OCI-LY7 (cell line): ENCODE data around the gene NPEPPS. TPM values are rescaled to one million over a fixed set of nuclear protein-coding genes. Genes with fewer than 3 reads are reported as not detected.

Experiments
- BruUV-seq: library from RNA; stranded (reverse); fragments of 400-500 nt; replicated peaks from 2 replicates; lab custom pipeline; 2021; lab: Mats Ljungman, UMichigan
- CTCF ChIA-PET: fragments of 300-600 bp; sonication (Branson Sonifier 250); formaldehyde crosslinking; loops from one replicate; lab custom pipeline; 2022; ENCODE audit warnings: antibody characterized with exemption; ENCODE audit not compliant: unreplicated experiment; lab: Charles Lee
- POLR2A ChIA-PET: fragments of 300-600 bp; sonication (Branson Sonifier 250); formaldehyde crosslinking; loops from one replicate; lab custom pipeline; 2022; ENCODE audit warnings: antibody characterized with exemption; lab: Charles Lee
- DNase-seq: peaks from one replicate; pipeline ENCODE4 v3.0.0-alpha.2; 2015; ENCODE audit warnings: low spot score
- H2AFZ ChIP-seq: fragments of 200-600 bp; sonication (generic), shearing (Covaris generic); 2 replicates; pipeline ENCODE4 v1.6.1; 2014; ENCODE audit warnings: mild to moderate bottlenecking, antibody characterized with exemption, low read length, moderate library complexity
- H3K27ac ChIP-seq: fragments of 200-600 bp; sonication (generic); 2 replicates; pipeline ENCODE4 v1.5.1; 2014; ENCODE audit warnings: mixed run types, low read depth, mild to moderate bottlenecking, moderate library complexity, low read length, inconsistent platforms; ENCODE audit not compliant: poor library complexity, severe bottlenecking
- H3K36me3 ChIP-seq: fragments of 200-600 bp; sonication (generic); 2 replicates; pipeline ENCODE4 v1.6.1; 2014; ENCODE audit warnings: mild to moderate bottlenecking, antibody characterized with exemption, low read length, moderate library complexity, mixed read lengths; ENCODE audit not compliant: insufficient read depth
- H3K4me1 ChIP-seq: fragments of 200-600 bp; sonication (generic); 2 replicates; pipeline ENCODE4 v1.5.1; 2014; ENCODE audit warnings: mild to moderate bottlenecking, low read length; ENCODE audit not compliant: insufficient read depth, poor library complexity, severe bottlenecking
- H3K4me2 ChIP-seq: fragments of 200-600 bp; sonication (generic); 2 replicates; pipeline ENCODE4 v1.6.1; 2014; ENCODE audit warnings: mild to moderate bottlenecking, low read length
- H3K4me3 ChIP-seq: fragments of 200-600 bp; sonication (generic); 2 replicates; pipeline ENCODE4 v1.5.1; 2014; ENCODE audit warnings: mild to moderate bottlenecking, low read depth, low read length; ENCODE audit not compliant: poor library complexity, severe bottlenecking
- H3K79me2 ChIP-seq: fragments of 200-600 bp; sonication (generic); 2 replicates; pipeline ENCODE4 v1.6.1; 2016; ENCODE audit warnings: low read depth, mild to moderate bottlenecking, low read length, moderate library complexity, mixed read lengths; ENCODE audit not compliant: insufficient read depth
- H3K9me2 ChIP-seq: fragments of 200-600 bp; sonication (generic); 2 replicates; pipeline ENCODE4 v1.6.1; 2016; ENCODE audit warnings: mild to moderate bottlenecking, low read length, mixed read lengths; ENCODE audit not compliant: insufficient read depth
- H3K9me3 ChIP-seq: fragments of 200-600 bp; sonication (generic); 2 replicates; pipeline ENCODE4 v1.6.1; 2014; ENCODE audit warnings: mild to moderate bottlenecking, mixed run types, low read length, mixed read lengths
- H4K20me1 ChIP-seq: fragments of 200-600 bp; sonication (generic); 2 replicates; pipeline ENCODE4 v1.6.1; 2014; ENCODE audit warnings: mild to moderate bottlenecking, antibody characterized with exemption, low read length, moderate library complexity, mixed read lengths; ENCODE audit not compliant: insufficient read depth
- CTCF ChIP-seq: fragments of 200-600 bp; sonication (generic); conservative IDR thresholded peaks from 2 replicates; pipeline ENCODE4 v1.5.1; 2014; ENCODE audit warnings: mild to moderate bottlenecking, antibody characterized with exemption, low read length, moderate library complexity, mixed read lengths
- EZH2phosphoT487 ChIP-seq: fragments of 200-600 bp; sonication (generic); IDR thresholded peaks from 2 replicates; pipeline ENCODE4 v1.6.1; 2018; ENCODE audit warnings: low read depth, borderline replicate concordance, mild to moderate bottlenecking, mixed run types, antibody characterized with exemption, low read length, moderate library complexity, mixed read lengths
- intact Hi-C: fragments of 100-400 bp; cut with micrococcal nuclease; formaldehyde crosslinking; loops from one replicate; pipeline ENCODE4 v1.10.0; 2022; ENCODE audit not compliant: unreplicated experiment
- total RNA-seq, 2 experiments: library from RNA; depleted of rRNA in 1 of 2; stranded (reverse); fragments of >200 nt in 1 of 2; shearing (Covaris generic) in 1 of 2; gene quantifications; 2 replicates each; pipeline ENCODE4 v1.2.3, GENCODE V29; 2014 to 2022

The NPEPPS gene
- total RNA-seq, 2 experiments from 2014 or later, result 46.8 to 111 TPM

GRCh38 chr17:47649153-47649971 lies 118.5 kb downstream of the NPEPPS start, which contains the start of gene KPNB1:
TSS of gene KPNB1 (plus strand) at chr17:47649919. CDS start at chr17:47650245, 326 bp downstream.
- Histone ChIP-seq H3K36me3 (peaks cover 38% of the 10 kb centered on the region), H3K79me2 (peaks cover 57% of the 10 kb centered on the region), H3K4me2 (peak within 1 kb of the TSS; percentile 94), H3K27ac (peak within 1 kb of the TSS; percentile 92), H3K9me2 (no peaks in the 10 kb centered on the region), H2AFZ (peak within 1 kb of the TSS; percentile 6; the same call in 1 of the 2 replicates), H3K4me1 (peaks cover 44% of the 10 kb centered on the region), H4K20me1 (peaks cover 21% of the 10 kb centered on the region), H3K9me3 (no peaks in the 10 kb centered on the region), H3K4me3 (peak within 1 kb of the TSS; percentile 81)
- CTCF ChIA-PET, result no interaction called here
- peak; percentile 99 for DNase-seq
- no TSS peak for BruUV-seq
- POLR2A ChIA-PET, result interaction anchor here (0.6 to 2.7 kb wide), 15 partner anchors 9 to 443 kb away, joined by 3 to 15 read pairs (median 5); partner anchors contain the start of genes LRRC46, MRPL10 and TBKBP1
- TF ChIP-seq EZH2phosphoT487 (no peak), CTCF (no peak)
- intact Hi-C loops, result loop anchor here (2.0 kb wide), 1 partner anchor 399 kb away; the partner anchor contains the start of gene NFE2L1

DNA sequence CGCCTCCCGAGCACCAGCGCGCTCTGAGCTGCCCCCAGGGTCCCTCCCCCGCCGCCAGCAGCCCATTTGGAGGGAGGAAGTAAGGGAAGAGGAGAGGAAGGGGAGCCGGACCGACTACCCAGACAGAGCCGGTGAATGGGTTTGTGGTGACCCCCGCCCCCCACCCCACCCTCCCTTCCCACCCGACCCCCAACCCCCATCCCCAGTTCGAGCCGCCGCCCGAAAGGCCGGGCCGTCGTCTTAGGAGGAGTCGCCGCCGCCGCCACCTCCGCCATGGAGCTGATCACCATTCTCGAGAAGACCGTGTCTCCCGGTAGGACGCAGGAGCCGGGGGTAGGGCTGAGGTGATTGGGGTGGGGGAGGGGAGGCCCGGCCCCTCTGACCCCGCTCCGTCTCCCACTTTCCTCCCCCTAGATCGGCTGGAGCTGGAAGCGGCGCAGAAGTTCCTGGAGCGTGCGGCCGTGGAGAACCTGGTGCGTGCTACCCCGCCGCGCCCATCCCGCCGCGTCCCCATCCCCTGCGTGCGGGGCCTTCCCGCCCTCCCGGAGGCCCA lies 119.1 kb downstream of the NPEPPS start:
- Histone ChIP-seq H3K36me3 (peaks cover 44% of the 10 kb centered on the region), H3K79me2 (peaks cover 63% of the 10 kb centered on the region), H3K4me3 (peak overlapping the region; percentile 81), H3K4me1 (peaks cover 49% of the 10 kb centered on the region), H3K27ac (peak overlapping the region; percentile 92), H3K4me2 (peak overlapping the region; percentile 57; the same call in 1 of the 2 replicates), H3K9me3 (no peaks in the 10 kb centered on the region), H2AFZ (no peak overlapping the region), H4K20me1 (peaks cover 28% of the 10 kb centered on the region), H3K9me2 (no peaks in the 10 kb centered on the region)
- CTCF ChIA-PET, result no interaction called here
- POLR2A ChIA-PET, result interaction anchor here (0.6 to 2.7 kb wide), 13 partner anchors 9 to 445 kb away, joined by 3 to 15 read pairs (median 4); partner anchors contain the start of genes LRRC46, MRPL10 and TBKBP1
- intact Hi-C loops, result loop anchor here (2.0 kb wide), 1 partner anchor 399 kb away; the partner anchor contains the start of gene NFE2L1
- no peak for DNase-seq
- BruUV-seq, result no TSS peak
- TF ChIP-seq EZH2phosphoT487 (no peak), CTCF (no peak)
